GM12891 (cell line): ENCODE measurements around the gene ST3GAL6.

ENCODE experiments used
- DNase-seq: peaks from one replicate; pipeline ENCODE4 v3.0.0; 2011; ENCODE audit warnings: low spot score; ENCODE audit not compliant: insufficient read length
- FAIRE-seq: peaks from 2 replicates; lab custom pipeline; 2011; peaks lifted over from hg19 to GRCh38; lab: Jason Lieb, UNC
- PAX5 ChIP-seq: IDR thresholded peaks from 2 replicates; pipeline ENCODE4 v1.6.1; 2011; ENCODE audit warnings: low read length, moderate library complexity, mild to moderate bottlenecking; ENCODE audit not compliant: insufficient read depth, severe bottlenecking
- POLR2A ChIP-seq: IDR thresholded peaks from 2 replicates; pipeline ENCODE4 v1.6.1; 2011; ENCODE audit warnings: low read depth, low read length, control low read depth
- POLR2AphosphoS5 ChIP-seq: IDR thresholded peaks from 2 replicates; pipeline ENCODE4 v1.6.1; 2011; ENCODE audit warnings: low read depth, low read length, control low read depth
- POU2F2 ChIP-seq: IDR thresholded peaks from 2 replicates; pipeline ENCODE4 v1.6.1; 2011; ENCODE audit warnings: low read depth, mild to moderate bottlenecking, control low read depth, low read length, moderate library complexity
- SPI1 ChIP-seq: IDR thresholded peaks from 2 replicates; pipeline ENCODE4 v1.6.1; 2011; ENCODE audit warnings: low read depth, low read length, control low read depth
- TAF1 ChIP-seq: IDR thresholded peaks from 2 replicates; pipeline ENCODE4 v1.6.1; 2011; ENCODE audit warnings: low read depth, low read length, control low read depth

ST3GAL6 gene

DNA sequence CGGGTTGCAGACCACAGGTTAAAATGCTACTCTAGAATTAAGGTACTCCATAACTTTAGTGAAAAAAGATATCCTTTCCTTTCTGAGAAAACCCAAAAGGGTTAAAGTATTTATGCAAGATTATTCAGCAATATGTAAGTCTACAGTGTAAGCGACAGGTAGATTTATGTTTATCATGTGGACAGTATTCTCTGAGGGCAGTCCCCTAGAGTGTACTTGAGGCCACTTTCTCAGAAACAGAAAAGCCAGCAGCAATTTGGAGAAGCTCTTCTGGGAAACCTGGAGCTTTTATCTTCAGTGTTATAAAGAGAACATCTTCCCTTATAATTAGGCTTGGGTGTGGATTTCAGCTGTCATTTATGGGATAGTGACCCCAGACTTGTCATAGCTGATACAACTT is 8.9 kb downstream of the ST3GAL6 start:
- DNase-seq (no peak), FAIRE-seq (no peak)
- TF ChIP-seq PAX5 (no peak), POU2F2 (no peak)

DNA sequence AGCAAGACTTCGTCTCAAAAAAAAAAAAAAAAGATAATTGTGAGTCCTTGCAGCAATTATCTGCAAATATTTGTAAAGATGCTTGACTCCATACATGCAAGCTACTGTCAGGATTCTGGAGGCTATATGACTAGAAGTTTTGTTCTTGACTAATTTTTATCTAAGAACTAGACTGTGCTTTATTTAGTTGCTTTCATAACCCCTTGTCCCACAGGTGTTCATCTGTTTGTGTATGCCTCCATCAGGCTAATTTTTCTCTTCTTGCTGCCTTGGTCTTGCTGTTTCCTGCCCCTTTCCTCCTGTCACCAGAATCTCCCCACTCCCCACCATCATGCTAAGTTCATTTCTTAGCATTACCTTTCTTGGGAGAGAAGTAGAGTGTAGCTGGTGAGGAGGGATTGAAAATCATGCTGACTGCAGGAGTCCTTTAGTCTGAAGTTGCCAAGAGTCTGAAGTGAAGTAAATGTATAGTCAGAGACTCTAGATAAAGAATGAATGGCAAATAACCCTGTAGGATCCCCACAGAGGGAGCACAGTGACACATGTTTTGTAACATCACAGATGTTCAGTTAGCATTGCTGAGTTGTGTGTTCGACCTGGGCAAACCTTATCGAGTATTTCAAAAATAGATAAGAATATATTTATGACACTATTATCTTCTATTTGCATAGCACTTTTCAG is 12.5 kb downstream of the ST3GAL6 start:
- DNase-seq (no peak), FAIRE-seq (peak; percentile 9)
- TF ChIP-seq POU2F2 (no peak), POLR2A (no peak), TAF1 (no peak), POLR2AphosphoS5 (no peak), PAX5 (no peak), SPI1 (no peak)

DNA sequence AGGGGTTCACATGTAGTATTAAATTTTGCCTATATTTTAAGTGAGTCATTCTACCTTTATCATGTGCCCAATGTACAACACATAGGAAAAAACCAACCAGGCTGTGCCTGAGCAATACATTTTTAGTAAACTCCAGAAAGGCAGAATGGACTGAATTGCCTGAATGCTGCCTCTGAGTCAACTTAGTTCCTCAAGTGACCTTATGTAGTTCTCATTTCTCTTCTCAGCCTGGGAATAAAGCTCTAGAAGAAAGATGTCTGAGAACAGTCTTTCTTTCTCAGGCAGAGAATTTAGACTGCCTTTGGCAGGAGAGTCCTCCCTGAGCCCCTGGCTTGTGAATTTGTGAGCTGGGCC is 13.0 kb downstream of the ST3GAL6 start:
- TF ChIP-seq POU2F2 = no peak
- FAIRE-seq (peak; percentile 51), DNase-seq (no peak)

DNA sequence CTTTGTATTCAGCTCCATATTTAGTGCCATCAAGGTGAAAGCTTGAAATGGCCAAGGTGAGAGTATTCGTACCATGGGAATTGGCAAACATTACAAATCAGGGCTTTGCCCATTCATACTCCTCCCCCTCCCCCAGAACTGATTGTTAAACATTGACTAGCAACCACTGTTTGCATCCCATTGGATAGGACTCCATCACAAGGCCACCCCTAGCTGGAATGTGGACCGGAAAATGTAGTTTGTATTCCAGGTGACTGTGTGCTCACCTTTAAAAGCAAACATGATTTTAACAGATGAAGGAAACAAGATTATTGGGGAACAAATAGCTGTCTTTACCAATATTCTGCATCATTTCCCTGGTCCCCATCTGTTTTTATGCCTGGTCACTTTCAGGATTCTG is 14.1 kb downstream of the ST3GAL6 start:
- FAIRE-seq (no peak), DNase-seq (no peak)
- TF ChIP-seq TAF1 (no peak), PAX5 (no peak), POU2F2 (no peak), POLR2A (no peak)

DNA sequence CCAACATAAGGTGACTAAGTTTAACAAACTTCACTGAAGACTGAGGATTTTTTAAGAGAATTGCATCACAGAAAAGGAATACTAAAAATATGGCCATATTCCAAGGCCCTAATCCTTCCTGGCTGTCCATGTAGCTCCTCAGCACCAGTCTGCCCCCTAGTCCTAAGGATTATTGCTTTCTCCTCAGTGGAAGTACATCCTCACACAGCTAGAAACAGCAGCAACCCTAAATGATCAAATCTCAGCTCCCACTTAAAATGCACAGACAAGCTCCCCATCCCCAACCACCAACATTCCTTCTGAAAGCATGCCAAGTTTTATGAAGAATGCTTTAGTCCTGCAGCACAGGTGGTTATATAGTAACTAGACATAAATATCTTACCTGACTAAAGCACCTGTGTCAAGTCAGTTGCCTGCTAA is 14.7 kb downstream of the ST3GAL6 start:
- FAIRE-seq (no peak), DNase-seq (no peak)
- TF ChIP-seq PAX5 (no peak), SPI1 (no peak)

DNA sequence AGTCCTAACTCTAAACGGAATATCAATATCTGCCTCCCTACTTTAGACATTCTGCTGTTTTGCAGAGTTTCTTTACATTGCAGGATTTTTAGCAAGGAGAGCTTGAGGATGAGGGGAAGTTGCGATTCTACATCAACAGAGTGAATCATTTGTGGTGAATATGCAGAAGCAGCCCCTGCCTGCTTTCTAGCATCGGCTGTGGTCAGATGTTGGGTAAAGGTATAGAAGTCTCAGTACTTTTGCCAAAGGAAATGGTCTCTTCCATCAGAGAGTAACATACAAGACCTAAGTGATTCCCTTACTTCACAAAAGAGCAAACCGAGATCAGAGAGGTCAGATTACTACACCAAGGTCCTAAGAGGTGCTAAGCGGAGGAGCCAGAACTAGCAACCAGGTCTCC is 15.2 kb downstream of the ST3GAL6 start:
- no peak for TF ChIP-seq POLR2AphosphoS5
- TF ChIP-seq POLR2A = no peak
- no peak for TF ChIP-seq TAF1
- no peak for TF ChIP-seq PAX5
- TF ChIP-seq SPI1 = no peak
- no peak for TF ChIP-seq POU2F2

DNA sequence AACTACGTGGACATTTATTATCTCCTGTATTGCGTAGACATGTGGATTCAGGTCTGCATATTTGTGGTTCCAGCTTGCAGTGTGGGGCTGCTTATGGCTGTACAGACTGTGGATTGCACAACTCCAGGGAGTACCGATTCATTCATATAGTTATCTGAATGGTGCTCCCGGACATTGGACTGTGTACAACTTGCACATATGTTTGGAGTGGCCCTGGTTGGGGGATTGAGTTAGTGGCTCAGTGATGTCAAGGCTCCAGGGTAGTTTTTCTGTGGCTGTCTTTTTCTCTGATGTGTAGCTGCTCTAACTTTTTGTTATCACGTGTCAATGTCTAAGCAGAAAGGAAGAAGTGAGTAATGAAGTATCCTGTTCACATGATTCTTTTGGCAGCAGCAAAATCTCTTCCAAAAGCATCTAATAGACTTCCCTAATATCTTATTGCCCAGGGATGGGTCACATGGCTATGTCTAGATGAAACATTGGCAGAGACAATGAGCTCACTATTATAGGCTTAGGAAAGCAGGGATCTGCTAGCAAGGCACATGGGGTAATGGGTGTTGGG is 15.8 kb downstream of the ST3GAL6 start:
- peak; percentile 31 for FAIRE-seq
- no peak for DNase-seq
- no peak for TF ChIP-seq POU2F2
- no peak for TF ChIP-seq POLR2A
- TF ChIP-seq PAX5 = no peak
- no peak for TF ChIP-seq POLR2AphosphoS5

More for the DNA sequence above, 15.2 kb downstream of the ST3GAL6 start:
- FAIRE-seq (no peak), DNase-seq (no peak)

DNA sequence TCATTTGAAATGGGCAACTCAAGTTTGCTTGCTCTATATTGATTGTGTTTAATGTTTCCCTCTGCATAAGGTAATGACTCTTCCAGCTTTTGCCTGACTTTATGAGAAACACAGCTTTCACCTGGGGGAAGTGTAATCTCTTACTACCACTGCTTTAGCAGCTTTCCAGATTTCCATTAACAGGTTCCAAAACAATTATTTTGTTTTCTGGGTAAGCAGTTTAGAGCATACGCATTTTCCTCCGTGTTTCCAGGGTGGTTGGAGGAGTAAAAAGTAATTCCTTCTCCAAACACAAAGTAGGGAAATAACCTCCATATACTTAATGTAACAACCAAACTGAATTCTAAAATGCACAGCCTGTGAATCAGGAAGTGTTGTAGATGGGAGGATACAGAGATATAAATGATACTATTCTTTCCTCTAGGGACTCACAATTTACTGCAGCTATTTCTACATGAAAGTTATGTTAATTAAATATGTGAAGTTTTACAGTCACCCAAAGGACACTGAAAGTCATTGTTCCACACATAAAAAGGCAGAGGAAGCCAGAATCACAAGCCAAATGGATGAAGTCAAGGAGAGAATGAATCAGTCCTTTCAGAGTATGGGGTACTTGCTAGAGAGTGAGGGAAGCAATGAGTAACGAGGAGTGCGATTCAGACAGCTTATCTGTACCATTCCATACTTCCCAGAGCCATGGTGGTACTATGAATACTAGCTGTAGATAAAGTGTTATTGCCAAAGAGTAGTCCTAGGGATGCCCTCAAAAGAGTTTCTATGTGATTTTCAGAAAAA is 16.6 kb downstream of the ST3GAL6 start:
- no peak for TF ChIP-seq POU2F2
- no peak for FAIRE-seq
- DNase-seq = no peak

DNA sequence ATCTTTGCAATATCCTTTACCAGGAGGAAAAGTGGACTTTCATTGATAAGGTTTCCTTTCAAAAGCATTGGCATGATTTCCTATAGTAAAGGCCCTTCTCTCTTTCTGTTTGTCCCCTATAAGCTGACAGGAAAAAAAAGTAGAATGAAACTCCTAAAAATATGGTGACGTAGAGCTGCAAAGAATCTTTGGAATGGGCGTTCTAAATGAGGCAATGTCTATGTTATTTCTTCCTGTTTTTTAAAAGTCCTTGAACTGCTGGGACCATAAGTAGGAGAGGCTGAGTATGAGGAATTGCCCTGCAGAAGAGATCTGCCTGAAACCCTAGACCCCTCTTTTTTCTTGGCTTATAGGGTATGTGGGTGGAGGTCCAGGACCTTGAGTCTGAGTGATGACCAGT is 17.2 kb downstream of the ST3GAL6 start:
- no peak for FAIRE-seq
- no peak for DNase-seq
- no peak for TF ChIP-seq POLR2A
- no peak for TF ChIP-seq POU2F2
- TF ChIP-seq TAF1 = no peak
- no peak for TF ChIP-seq POLR2AphosphoS5
- no peak for TF ChIP-seq SPI1
- TF ChIP-seq PAX5 = no peak

DNA sequence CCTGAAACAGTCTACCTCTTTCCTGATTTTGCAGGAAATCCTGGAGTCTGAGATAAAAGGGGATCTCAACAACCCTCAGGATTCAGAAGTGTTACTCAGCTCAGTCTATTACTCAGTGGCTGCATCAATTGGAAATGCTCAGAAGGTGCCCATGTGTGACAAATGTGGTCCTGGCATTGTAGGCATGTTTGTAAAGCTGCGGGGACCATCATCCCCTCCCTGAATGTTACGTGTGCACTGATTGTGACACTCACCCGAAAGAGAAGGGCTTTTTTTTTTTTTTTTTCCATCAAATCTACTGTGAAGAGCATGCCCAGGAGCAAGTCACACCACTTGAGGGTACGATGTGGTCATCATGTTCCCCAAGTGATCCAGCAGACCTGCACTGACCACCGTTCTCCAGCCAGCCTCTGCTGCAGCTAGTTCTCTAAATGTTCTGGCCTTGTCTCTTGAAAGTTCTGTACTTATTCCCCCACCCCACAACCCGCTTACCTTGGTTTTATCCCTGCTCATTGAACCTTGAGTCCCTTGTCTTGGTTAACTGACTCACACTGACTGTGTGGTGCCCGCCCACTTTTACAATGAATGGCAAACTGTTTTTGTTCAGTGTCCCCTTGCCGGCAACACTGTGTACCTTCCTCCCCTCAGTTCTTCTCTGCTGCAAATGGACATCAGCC is 19.8 kb downstream of the ST3GAL6 start:
- DNase-seq (no peak), FAIRE-seq (no peak)
- no peak for TF ChIP-seq POU2F2
- TF ChIP-seq POLR2A = no peak
- no peak for TF ChIP-seq POLR2AphosphoS5
- no peak for TF ChIP-seq SPI1
- TF ChIP-seq TAF1 = no peak
- TF ChIP-seq PAX5 = no peak
